GM12872 (cell line): ENCODE measurements around the gene PAQR5.

Experiments
- CTCF ChIP-seq: IDR thresholded peaks from 3 replicates; pipeline ENCODE4 v1.5.1; 2011; ENCODE audit warnings: low read depth, mild to moderate bottlenecking, low read length, moderate library complexity; ENCODE audit not compliant: insufficient read depth

Gene PAQR5

GRCh38 chr15:69403594-69403993 lies 104.9 kb downstream of the PAQR5 start:
- TF ChIP-seq CTCF: no peak

- no peak for TF ChIP-seq CTCF
Observed at GRCh38 chr15:69405110-69405509, 106.4 kb downstream of the PAQR5 start.

- TF ChIP-seq CTCF: no peak
Observed at GRCh38 chr15:69407719-69408400, 109.1 kb downstream of the PAQR5 start.

GRCh38 chr15:69408841-69409240 lies 110.1 kb downstream of the PAQR5 start:
- no peak for TF ChIP-seq CTCF

- peak; percentile 46; the same call in 2 of the 3 replicates for TF ChIP-seq CTCF
Observed at GRCh38 chr15:69410248-69410874, 111.6 kb downstream of the PAQR5 start.

GRCh38 chr15:69412274-69412673 lies 113.6 kb downstream of the PAQR5 start:
- TF ChIP-seq CTCF: no peak

- no peak for TF ChIP-seq CTCF
Observed at GRCh38 chr15:69412701-69413100, 114.0 kb downstream of the PAQR5 start.
